GM12801 (cell line): ENCODE measurements around the gene CDC42BPB.

ENCODE experiments used
- TF ChIP-seq, protein P1 (sequence below): IDR thresholded peaks from one replicate; pipeline ENCODE4 v1.5.1; 2011; ENCODE audit warnings: control low read depth; ENCODE audit not compliant: insufficient read length; ENCODE audit errors: extremely low read depth

The CDC42BPB gene

DNA sequence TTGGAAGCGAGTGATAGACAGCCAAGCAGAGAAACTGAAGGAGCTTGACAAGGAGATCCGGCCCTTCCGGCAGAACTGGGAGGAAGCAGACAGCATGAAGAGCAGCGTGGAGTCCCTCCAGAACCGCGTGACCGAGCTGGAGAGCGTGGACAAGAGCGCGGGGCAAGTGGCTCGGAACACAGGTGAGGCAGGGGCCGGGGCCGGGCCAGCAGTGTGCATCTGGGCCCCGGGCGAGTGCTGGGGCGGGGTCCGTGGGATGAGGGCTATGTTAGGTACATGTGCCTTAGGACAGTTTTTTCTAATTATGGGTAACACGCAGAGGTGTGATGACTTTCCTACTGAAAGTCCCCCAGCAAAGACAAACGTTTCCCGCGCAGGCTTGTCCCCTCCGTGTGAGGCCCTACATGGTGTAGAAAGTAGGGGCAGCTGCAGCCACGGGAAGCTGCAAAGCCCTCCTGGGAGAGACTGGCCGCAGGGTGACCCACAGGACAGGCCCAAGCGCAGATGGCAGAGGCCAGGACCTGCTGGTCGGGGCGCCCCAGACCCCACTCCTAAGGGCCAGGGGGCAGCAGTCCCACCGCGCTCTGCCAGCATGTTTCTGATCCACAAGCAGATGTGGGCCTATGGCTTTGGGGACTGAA lies 154.0 kb downstream of the CDC42BPB start:
- TF ChIP-seq, protein P1, sequence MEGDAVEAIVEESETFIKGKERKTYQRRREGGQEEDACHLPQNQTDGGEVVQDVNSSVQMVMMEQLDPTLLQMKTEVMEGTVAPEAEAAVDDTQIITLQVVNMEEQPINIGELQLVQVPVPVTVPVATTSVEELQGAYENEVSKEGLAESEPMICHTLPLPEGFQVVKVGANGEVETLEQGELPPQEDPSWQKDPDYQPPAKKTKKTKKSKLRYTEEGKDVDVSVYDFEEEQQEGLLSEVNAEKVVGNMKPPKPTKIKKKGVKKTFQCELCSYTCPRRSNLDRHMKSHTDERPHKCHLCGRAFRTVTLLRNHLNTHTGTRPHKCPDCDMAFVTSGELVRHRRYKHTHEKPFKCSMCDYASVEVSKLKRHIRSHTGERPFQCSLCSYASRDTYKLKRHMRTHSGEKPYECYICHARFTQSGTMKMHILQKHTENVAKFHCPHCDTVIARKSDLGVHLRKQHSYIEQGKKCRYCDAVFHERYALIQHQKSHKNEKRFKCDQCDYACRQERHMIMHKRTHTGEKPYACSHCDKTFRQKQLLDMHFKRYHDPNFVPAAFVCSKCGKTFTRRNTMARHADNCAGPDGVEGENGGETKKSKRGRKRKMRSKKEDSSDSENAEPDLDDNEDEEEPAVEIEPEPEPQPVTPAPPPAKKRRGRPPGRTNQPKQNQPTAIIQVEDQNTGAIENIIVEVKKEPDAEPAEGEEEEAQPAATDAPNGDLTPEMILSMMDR = no peak

DNA sequence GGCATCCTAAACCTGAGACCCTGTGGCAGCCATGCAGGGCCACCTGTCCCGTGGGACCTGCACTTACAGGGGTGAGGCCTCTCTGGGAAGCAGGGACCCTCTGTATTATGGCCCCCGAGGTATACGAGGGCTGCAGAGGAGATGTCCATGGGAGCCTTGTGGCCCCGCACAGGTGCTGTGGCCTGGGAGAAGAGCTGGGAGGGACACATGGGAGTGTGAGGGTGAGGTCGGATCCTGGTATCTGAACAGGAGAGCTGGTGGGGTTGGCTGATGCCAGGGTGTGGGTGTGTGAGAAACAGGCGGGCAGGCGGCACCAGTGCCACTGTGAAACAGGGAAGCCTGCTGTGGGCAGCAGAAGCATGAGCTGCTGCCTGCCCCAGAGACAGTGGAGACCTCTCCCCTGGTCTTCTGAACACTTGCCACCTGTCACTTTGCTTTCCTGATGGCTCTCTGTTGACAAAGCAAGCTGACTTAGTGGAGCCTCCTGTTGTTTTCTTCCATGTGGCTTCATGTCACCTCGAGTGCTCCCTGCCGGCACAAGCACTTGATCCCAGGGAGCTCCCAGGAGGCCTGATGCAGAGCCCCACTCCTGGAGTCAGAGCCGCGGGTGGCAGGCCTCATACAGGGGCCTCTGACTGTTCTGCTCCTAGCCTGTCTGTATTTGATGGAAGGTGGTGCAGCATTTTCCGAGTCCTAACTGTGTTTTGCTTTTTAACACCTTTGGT lies 154.7 kb downstream of the CDC42BPB start:
- TF ChIP-seq, protein P1 = no peak

DNA sequence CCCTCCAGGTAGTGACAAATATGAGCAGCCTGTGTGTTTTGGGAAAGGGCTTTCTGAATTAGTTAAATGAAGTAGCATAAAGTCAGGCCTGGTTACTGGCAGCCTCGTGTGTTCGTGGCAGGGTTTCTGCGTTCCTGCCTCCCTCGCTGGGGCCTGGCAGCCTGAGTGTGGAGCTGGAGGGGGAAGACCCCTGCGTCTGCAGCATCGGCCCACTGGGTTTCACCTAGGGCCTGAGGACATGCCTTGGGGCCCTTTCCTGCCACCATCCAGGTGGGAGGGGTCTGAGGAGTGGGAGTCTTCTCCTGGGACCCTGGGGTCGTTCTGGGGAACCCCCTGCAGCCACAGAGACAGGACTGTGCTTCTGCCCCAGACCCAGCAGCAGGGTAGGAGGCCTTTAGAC lies 155.3 kb downstream of the CDC42BPB start:
- TF ChIP-seq, protein P1 = no peak

DNA sequence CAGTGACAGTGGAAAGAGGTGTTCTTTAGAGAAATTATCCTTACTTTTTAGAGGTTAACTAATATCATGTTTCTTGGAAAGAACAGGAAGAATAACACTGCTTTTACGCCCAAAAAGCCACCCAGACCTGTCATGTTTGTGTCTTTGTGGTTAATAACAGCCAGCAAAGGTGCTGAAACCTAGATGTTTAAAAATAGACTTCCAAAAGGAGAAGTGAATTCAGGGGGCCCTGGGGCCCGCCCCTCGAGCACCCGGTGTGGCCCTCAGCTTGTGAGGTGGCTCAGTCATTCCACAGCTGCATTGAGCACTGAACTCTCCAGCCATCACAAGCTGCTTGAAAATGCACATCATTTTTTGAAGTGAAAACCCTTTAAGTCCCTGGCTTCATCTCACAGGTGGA lies 155.7 kb downstream of the CDC42BPB start:
- TF ChIP-seq, protein P1 = no peak

DNA sequence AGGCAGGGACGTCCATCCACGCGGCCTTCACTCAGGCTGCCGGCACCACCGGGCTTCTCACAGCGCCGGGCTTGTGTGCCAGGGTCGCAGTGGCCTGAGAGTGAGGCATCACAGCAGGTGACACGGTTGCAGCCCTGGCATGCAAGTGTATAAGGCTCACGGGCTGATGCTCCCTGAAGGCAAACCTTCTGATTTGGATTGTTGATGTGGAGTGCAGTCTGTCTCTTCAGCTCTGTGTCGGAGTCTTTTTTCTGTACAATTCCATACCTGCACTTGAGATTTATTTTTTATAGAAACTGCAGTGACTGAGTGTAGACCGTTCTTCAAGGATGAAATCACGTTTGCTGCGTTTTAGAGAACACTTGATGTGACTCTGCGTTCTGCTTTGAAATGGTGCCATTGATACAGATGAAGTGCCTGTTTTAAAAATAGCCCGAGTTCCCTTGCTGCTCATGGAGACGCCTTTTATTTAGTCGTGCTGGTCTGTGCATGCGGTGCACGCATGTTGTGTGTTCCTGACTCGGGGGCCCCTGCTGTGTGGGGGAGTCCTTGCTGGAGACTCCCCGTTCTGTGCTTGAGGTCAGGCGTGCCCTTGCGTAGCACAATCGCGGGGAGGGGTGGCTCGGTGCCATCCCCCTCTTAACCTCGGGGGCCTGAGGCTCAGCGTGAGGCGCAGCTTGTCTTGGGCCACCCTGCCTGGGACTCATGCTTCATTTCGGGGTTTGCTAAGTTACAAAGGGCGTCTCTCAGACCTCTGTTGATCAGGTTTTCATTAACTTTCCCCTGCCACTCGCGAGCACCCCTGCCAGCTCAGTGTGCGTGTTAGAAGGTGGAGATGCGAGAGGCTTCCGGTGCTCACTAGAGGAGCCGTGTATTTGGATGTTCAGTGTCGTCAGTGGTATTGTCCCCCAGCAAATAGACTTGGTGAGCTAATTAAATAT lies 156.4 kb downstream of the CDC42BPB start:
- TF ChIP-seq, protein P1 = no peak

DNA sequence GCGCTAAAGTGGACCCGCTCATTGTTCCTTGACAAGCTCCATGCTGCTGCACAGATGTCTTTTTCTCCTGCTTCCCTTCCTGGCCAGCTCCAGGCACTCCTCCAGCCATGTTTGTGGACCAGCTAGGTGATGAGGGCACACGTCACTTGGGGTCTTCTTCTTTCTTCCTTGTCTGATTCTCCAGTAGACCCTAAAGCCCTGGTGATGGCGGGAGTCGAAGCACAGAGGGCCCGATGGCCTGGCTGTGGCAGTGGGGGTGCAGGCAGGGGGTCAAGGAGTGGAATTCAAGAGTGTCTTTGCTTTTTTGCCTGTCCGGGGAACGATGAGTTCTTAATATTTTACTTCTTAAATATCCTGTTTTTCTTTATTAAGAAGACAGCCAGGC lies 157.8 kb downstream of the CDC42BPB start:
- TF ChIP-seq, protein P1 = no peak

DNA sequence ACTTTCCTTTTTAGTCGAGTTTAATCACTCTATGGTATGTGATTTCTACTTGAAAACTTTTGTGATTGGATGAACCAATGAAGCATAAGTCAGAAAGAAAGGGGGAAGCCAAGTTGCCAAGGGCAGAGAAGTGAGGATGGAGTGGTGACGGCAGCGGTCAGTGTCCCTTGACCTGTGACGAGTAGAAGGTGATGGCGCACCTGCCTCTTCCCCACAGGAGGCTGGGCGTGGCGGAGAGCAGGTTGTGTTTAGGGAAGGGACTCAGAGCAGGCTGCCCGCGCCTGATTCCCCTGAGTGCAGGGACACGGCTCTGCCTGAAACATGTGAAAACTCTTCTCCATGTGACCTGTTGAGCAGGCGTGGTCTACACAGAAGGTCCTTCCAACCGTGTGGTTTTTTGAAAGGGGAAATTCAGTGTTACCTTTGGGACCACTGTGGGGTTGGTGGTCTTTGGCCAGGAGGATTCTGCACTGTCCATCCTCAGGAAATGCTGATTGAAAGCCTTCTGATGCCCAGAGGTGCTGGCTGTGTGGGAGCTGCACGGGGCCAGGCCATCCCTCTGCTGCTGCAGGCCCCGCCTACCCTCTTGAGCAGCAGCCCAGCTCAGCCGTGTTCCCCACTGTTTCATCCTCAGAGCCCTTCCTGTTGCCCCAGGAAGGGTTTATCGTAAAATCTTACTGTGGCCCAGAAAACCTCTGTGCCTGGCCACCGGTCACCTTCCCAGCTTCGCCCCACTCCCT lies 158.4 kb downstream of the CDC42BPB start:
- TF ChIP-seq, protein P1 = no peak
